BLaER1 (cell line): ENCODE results near the gene MSGN1.
A peak's percentile ranks its signal among the peaks of the same experiment; 100 is the strongest.

ENCODE experiments used
- H3K27ac ChIP-seq: shearing (Covaris generic); formaldehyde crosslinking; 2 replicates; pipeline ENCODE4 v1.8.1; 2022
- H3K27me3 ChIP-seq: shearing (Covaris generic); formaldehyde crosslinking; 2 replicates; pipeline ENCODE4 v1.8.1; 2022
- H3K36me3 ChIP-seq: shearing (Covaris generic); formaldehyde crosslinking; 2 replicates; pipeline ENCODE4 v1.8.1; 2022
- H3K4me1 ChIP-seq: shearing (Covaris generic); formaldehyde crosslinking; 2 replicates; pipeline ENCODE4 v1.8.1; 2022
- H3K4me2 ChIP-seq: shearing (Covaris generic); formaldehyde crosslinking; 2 replicates; pipeline ENCODE4 v1.8.1; 2022
- H3K4me3 ChIP-seq: shearing (Covaris generic); formaldehyde crosslinking; 2 replicates; pipeline ENCODE4 v1.8.1; 2022
- H3K9ac ChIP-seq: shearing (Covaris generic); formaldehyde crosslinking; 2 replicates; pipeline ENCODE4 v1.8.1; 2022
- H3K9me3 ChIP-seq: shearing (Covaris generic); formaldehyde crosslinking; 2 replicates; pipeline ENCODE4 v1.8.1; 2022
- H4K20me1 ChIP-seq: shearing (Covaris generic); formaldehyde crosslinking; 2 replicates; pipeline ENCODE4 v1.8.1; 2022
- Cebpa-rat ChIP-seq: shearing (Covaris generic); IDR thresholded peaks from 2 replicates; pipeline ENCODE4 v1.8.1; 2022

Gene MSGN1

GRCh38 chr2:17803497-17803896 is 12.8 kb upstream of the MSGN1 start:
- H4K20me1 ChIP-seq: no peaks in the 10 kb centered on the region
- H3K27ac ChIP-seq: peak overlapping the region; percentile 88
- TF ChIP-seq Cebpa-rat: no peak
- no peaks in the 10 kb centered on the region for H3K36me3 ChIP-seq
- peak overlapping the region; percentile 32; the same call in 1 of the 2 replicates for H3K4me3 ChIP-seq
- H3K4me2 ChIP-seq: peak overlapping the region; percentile 86
- H3K4me1 ChIP-seq: peaks cover 100% of the 10 kb centered on the region
- H3K27me3 ChIP-seq: no peaks in the 10 kb centered on the region
- peak overlapping the region; percentile 78; the same call in 1 of the 2 replicates for H3K9ac ChIP-seq
- peaks cover 7% of the 10 kb centered on the region; the same call in 1 of the 2 replicates for H3K9me3 ChIP-seq

GRCh38 chr2:17804358-17804757 is 11.9 kb upstream of the MSGN1 start:
- H3K9ac ChIP-seq: peak overlapping the region; percentile 78
- H3K36me3 ChIP-seq: no peaks in the 10 kb centered on the region
- H3K4me3 ChIP-seq: peak overlapping the region; percentile 32; the same call in 1 of the 2 replicates
- H3K27ac ChIP-seq: peak overlapping the region; percentile 88
- no peaks in the 10 kb centered on the region for H4K20me1 ChIP-seq
- TF ChIP-seq Cebpa-rat: no peak
- H3K4me1 ChIP-seq: peaks cover 100% of the 10 kb centered on the region
- H3K4me2 ChIP-seq: peak overlapping the region; percentile 86
- H3K27me3 ChIP-seq: no peaks in the 10 kb centered on the region
- peaks cover 7% of the 10 kb centered on the region; the same call in 1 of the 2 replicates for H3K9me3 ChIP-seq

DNA sequence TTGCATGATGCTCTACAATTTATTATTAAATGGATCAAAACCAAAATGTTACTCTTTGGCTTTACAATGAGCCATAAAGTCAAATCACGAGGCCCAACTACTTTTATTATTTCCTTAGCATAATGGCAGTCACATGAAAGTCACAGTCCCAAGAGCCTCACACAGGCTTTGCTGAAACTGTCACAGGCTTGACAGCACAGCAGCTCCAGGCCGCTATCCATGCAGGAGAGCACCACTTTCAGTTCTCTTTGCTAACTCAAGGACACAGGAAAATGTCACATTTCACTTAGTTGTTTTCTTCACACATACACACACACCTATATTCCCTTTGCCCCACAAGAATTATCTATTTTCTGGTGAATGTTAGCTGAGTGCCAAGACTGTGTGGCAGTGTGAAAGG is 11.1 kb upstream of the MSGN1 start:
- H4K20me1 ChIP-seq: no peaks in the 10 kb centered on the region
- no peaks in the 10 kb centered on the region for H3K27me3 ChIP-seq
- H3K4me2 ChIP-seq: peak overlapping the region; percentile 86
- TF ChIP-seq Cebpa-rat: no peak
- peaks cover 100% of the 10 kb centered on the region for H3K4me1 ChIP-seq
- H3K36me3 ChIP-seq: no peaks in the 10 kb centered on the region
- peak overlapping the region; percentile 78 for H3K9ac ChIP-seq
- H3K9me3 ChIP-seq: peaks cover 7% of the 10 kb centered on the region; the same call in 1 of the 2 replicates
- H3K27ac ChIP-seq: peak overlapping the region; percentile 88
- peak overlapping the region; percentile 32; the same call in 1 of the 2 replicates for H3K4me3 ChIP-seq

- Histone ChIP-seq H3K36me3 (no peaks in the 10 kb centered on the region), H3K9ac (peak overlapping the region; percentile 78), H3K9me3 (peaks cover 7% of the 10 kb centered on the region; the same call in 1 of the 2 replicates), H3K27ac (peak overlapping the region; percentile 88), H3K27me3 (no peaks in the 10 kb centered on the region), H3K4me2 (peak overlapping the region; percentile 86), H3K4me3 (no peak overlapping the region), H4K20me1 (no peaks in the 10 kb centered on the region), H3K4me1 (peaks cover 100% of the 10 kb centered on the region)
- no peak for TF ChIP-seq Cebpa-rat
Observed at GRCh38 chr2:17805717-17806363, 10.4 kb upstream of the MSGN1 start.

- Histone ChIP-seq H3K9me3 (peaks cover under 1% of the 10 kb centered on the region; the same call in 1 of the 2 replicates), H3K36me3 (no peaks in the 10 kb centered on the region), H3K4me1 (peaks cover 95% of the 10 kb centered on the region), H3K27ac (peak overlapping the region; percentile 98), H3K4me2 (peak overlapping the region; percentile 82), H4K20me1 (no peaks in the 10 kb centered on the region), H3K27me3 (no peaks in the 10 kb centered on the region), H3K4me3 (peak overlapping the region; percentile 24; the same call in 1 of the 2 replicates), H3K9ac (peak overlapping the region; percentile 87)
- no peak for TF ChIP-seq Cebpa-rat
Observed at GRCh38 chr2:17813010-17813741, 3.1 kb upstream of the MSGN1 start.

- TF ChIP-seq Cebpa-rat: no peak; the same call in 1 of the 2 replicates
- peak overlapping the region; percentile 98 for H3K27ac ChIP-seq
- no peaks in the 10 kb centered on the region for H4K20me1 ChIP-seq
- H3K9me3 ChIP-seq: no peaks in the 10 kb centered on the region
- no peaks in the 10 kb centered on the region for H3K36me3 ChIP-seq
- H3K27me3 ChIP-seq: no peaks in the 10 kb centered on the region
- peak overlapping the region; percentile 50; the same call in 1 of the 2 replicates for H3K4me3 ChIP-seq
- peak overlapping the region; percentile 87 for H3K9ac ChIP-seq
- peaks cover 95% of the 10 kb centered on the region for H3K4me1 ChIP-seq
- H3K4me2 ChIP-seq: peak overlapping the region; percentile 82
Observed at GRCh38 chr2:17813742-17814473, 2.4 kb upstream of the MSGN1 start.

GRCh38 chr2:17814601-17815000 is 1.7 kb upstream of the MSGN1 start:
- Histone ChIP-seq H3K27me3 (no peaks in the 10 kb centered on the region), H3K27ac (peak overlapping the region; percentile 98), H3K4me2 (peak overlapping the region; percentile 82), H3K9ac (peak overlapping the region; percentile 87), H3K4me3 (peak overlapping the region; percentile 50; the same call in 1 of the 2 replicates), H3K4me1 (peaks cover 95% of the 10 kb centered on the region), H3K9me3 (no peaks in the 10 kb centered on the region), H4K20me1 (no peaks in the 10 kb centered on the region), H3K36me3 (no peaks in the 10 kb centered on the region)
- TF ChIP-seq Cebpa-rat: no peak

GRCh38 chr2:17815468-17816184 is 634 bp upstream of the MSGN1 start:
- TF ChIP-seq Cebpa-rat: no peak
- Histone ChIP-seq H3K9ac (peak overlapping the region; percentile 87), H3K27ac (peak overlapping the region; percentile 98), H4K20me1 (no peaks in the 10 kb centered on the region), H3K4me2 (peak overlapping the region; percentile 82), H3K27me3 (no peaks in the 10 kb centered on the region), H3K4me1 (peaks cover 95% of the 10 kb centered on the region), H3K9me3 (no peaks in the 10 kb centered on the region), H3K36me3 (no peaks in the 10 kb centered on the region), H3K4me3 (no peak overlapping the region)

- no peaks in the 10 kb centered on the region for H3K27me3 ChIP-seq
- H4K20me1 ChIP-seq: no peaks in the 10 kb centered on the region
- H3K36me3 ChIP-seq: no peaks in the 10 kb centered on the region
- no peak overlapping the region for H3K4me3 ChIP-seq
- H3K4me2 ChIP-seq: peak overlapping the region; percentile 82
- H3K9me3 ChIP-seq: no peaks in the 10 kb centered on the region
- H3K9ac ChIP-seq: no peak overlapping the region
- no peak for TF ChIP-seq Cebpa-rat
- peak overlapping the region; percentile 98 for H3K27ac ChIP-seq
- H3K4me1 ChIP-seq: peaks cover 95% of the 10 kb centered on the region
Observed at GRCh38 chr2:17818235-17818815, 2.1 kb downstream of the MSGN1 start.
